ENCODE data around the gene CORIN.
A peak's percentile ranks its signal among the peaks of the same experiment; 100 is the strongest.

CORIN gene

DNA sequence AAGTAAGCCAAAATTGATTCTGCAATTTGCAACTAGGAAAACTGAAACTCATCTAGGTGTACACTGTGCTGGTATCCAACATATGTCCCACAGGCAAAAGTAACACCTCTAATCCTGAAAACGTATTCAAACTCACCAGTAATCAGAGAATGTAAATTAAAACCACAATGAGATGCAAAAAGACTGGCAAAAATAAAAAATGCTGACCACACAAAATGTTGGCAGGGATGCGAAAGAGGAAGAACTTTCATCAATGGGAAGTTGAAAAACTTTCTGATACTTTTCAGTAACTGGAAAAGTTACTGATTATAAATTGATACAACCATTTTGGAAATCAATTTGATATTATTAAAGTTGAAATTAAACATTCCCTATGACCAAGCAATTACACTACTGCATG is 20.1 kb upstream of the CORIN start:
- Histone ChIP-seq H3K9me3 (ENCODE audit: control insufficient read depth, insufficient read depth, low read length) (no peaks in the 10 kb centered on the region), H3K4me3 (ENCODE audit: low read length) (no peak overlapping the region), H3K4me1 (ENCODE audit: control insufficient read depth, insufficient read depth, low read length) (no peaks in the 10 kb centered on the region), H3K36me3 (ENCODE audit: control insufficient read depth, insufficient read depth, low read length) (no peaks in the 10 kb centered on the region), H3K27ac (ENCODE audit: low read length) (no peak overlapping the region), H3K27me3 (ENCODE audit: control insufficient read depth, insufficient read depth, low read length) (no peaks in the 10 kb centered on the region)
- no peak for DNase-seq (ENCODE audit: low read depth, low spot score)
- no CpG with 5 or more reads among the region's 2 CpGs for WGBS (ENCODE audit: insufficient coverage, insufficient read length)

DNA sequence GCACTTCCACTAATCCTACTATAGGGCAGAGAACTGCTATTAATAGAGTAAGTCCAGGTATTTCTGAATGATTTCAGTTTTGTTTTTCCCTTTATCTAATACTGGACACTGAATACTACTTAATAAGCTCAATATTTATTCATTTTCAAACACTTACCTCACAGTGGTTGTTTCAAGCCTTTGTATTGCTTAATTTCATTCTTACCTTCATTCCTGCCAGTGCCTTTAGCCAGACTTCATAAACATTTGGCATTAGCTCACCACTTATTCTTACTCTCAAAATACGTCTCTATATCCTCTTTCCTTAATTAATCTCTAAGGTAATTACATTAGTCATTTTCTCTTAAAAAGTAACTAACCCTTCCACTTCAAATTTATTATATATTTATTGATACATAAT is 18.8 kb upstream of the CORIN start:
- no peak overlapping the region for H3K27ac ChIP-seq (ENCODE audit: low read length)
- H3K27me3 ChIP-seq (ENCODE audit: control insufficient read depth, insufficient read depth, low read length) = no peaks in the 10 kb centered on the region
- no peaks in the 10 kb centered on the region for H3K4me1 ChIP-seq (ENCODE audit: control insufficient read depth, insufficient read depth, low read length)
- H3K4me3 ChIP-seq (ENCODE audit: low read length) = no peak overlapping the region
- H3K9me3 ChIP-seq (ENCODE audit: control insufficient read depth, insufficient read depth, low read length) = no peaks in the 10 kb centered on the region
- 100% methylated on average over 1 of the region's 1 CpG for WGBS (ENCODE audit: insufficient coverage, insufficient read length)
- H3K36me3 ChIP-seq (ENCODE audit: control insufficient read depth, insufficient read depth, low read length) = no peaks in the 10 kb centered on the region
- DNase-seq (ENCODE audit: low read depth, low spot score) = no peak

DNA sequence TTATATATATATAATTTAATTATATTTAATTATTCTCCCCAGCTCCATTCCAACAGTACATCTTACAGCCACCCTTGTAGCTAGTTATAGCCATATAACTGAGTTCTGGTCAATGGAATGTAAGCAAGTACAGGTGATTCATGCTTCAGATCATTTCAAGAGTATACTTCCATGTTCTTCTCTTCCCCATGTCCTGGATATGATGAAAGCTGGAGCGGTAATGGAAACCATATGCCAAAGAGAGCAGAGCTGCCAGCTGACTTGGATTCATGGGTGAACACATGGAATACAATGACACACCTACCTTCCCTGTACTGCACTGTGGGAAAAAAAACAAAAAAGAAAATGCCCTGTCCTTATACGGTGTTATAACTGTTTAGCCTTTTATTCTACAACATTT is 17.5 kb upstream of the CORIN start:
- no peaks in the 10 kb centered on the region for H3K4me1 ChIP-seq (ENCODE audit: control insufficient read depth, insufficient read depth, low read length)
- 100% methylated on average over 1 of the region's 2 CpGs for whole genome bisulfite sequencing (ENCODE audit: insufficient coverage, insufficient read length)
- no peak overlapping the region for H3K27ac ChIP-seq (ENCODE audit: low read length)
- no peak overlapping the region for H3K4me3 ChIP-seq (ENCODE audit: low read length)
- DNase-seq (ENCODE audit: low read depth, low spot score) = no peak
- no peaks in the 10 kb centered on the region for H3K9me3 ChIP-seq (ENCODE audit: control insufficient read depth, insufficient read depth, low read length)
- H3K27me3 ChIP-seq (ENCODE audit: control insufficient read depth, insufficient read depth, low read length) = no peaks in the 10 kb centered on the region
- H3K36me3 ChIP-seq (ENCODE audit: control insufficient read depth, insufficient read depth, low read length) = no peaks in the 10 kb centered on the region

DNA sequence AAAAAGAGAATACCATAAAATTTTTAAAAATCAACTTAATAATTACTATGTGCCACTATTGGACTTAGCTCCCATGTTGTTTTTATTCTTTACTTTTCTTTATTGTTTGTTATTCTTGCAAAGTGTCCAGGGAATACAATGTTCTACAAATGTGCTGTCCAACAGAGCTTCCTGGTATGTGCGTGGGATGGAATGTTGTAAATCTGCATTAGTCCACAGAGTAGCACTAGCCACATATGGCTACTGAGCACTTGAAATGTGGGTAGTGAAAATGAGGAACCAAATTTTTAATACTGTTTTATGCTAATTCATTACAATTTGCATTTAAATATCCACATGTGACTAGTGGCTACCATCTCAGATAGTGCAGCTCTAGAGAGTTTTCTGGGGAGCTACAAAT is 14.3 kb upstream of the CORIN start:
- Histone ChIP-seq H3K9me3 (ENCODE audit: control insufficient read depth, insufficient read depth, low read length) (no peaks in the 10 kb centered on the region), H3K27ac (ENCODE audit: low read length) (no peak overlapping the region), H3K4me1 (ENCODE audit: control insufficient read depth, insufficient read depth, low read length) (no peaks in the 10 kb centered on the region), H3K36me3 (ENCODE audit: control insufficient read depth, insufficient read depth, low read length) (no peaks in the 10 kb centered on the region), H3K27me3 (ENCODE audit: control insufficient read depth, insufficient read depth, low read length) (no peaks in the 10 kb centered on the region), H3K4me3 (ENCODE audit: low read length) (no peak overlapping the region)
- DNase-seq (ENCODE audit: low read depth, low spot score) = no peak
- WGBS (ENCODE audit: insufficient coverage, insufficient read length) = no CpG with 5 or more reads among the region's 1 CpG

DNA sequence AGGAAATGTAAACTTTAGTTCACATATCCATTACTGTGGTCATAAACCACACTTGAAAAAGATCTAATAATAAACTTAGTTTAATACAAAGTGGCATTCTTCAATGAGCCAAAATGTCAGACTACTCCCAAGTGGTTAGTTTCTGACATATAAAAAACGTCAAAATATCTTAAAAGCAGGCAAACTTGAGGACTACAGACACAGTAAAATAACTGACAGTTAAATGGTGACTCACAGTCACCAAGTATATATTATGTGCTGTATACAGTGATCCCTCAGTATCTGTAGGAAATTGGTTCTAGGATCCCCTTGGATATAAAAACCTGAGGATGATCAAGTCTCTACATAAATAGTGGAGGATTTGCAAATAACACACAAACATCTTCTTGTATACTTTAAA is 11.6 kb upstream of the CORIN start:
- no peaks in the 10 kb centered on the region for H3K27me3 ChIP-seq (ENCODE audit: control insufficient read depth, insufficient read depth, low read length)
- no peak for DNase-seq (ENCODE audit: low read depth, low spot score)
- WGBS (ENCODE audit: insufficient coverage, insufficient read length) = no CpG with 5 or more reads among the region's 1 CpG
- H3K4me3 ChIP-seq (ENCODE audit: low read length) = no peak overlapping the region
- H3K27ac ChIP-seq (ENCODE audit: low read length) = no peak overlapping the region
- no peaks in the 10 kb centered on the region for H3K36me3 ChIP-seq (ENCODE audit: control insufficient read depth, insufficient read depth, low read length)
- no peaks in the 10 kb centered on the region for H3K9me3 ChIP-seq (ENCODE audit: control insufficient read depth, insufficient read depth, low read length)
- H3K4me1 ChIP-seq (ENCODE audit: control insufficient read depth, insufficient read depth, low read length) = no peaks in the 10 kb centered on the region

DNA sequence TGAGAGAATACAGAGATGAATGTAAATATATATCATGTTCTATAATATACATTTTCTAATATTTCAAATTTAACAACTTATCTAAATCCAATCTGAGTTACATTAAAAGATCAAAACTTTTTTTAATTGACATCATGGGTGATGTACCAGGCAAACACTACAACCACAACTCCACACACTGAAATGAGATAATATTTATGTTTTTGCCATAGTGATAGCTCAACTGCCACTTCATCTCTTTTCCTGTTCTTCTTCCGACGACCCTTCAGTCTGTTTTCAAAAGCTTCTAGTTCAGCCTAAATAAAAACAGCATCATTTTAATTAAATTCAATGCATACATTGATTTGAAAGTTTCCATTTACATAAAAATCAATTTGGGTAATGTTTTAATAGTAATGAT is 10.2 kb upstream of the CORIN start:
- H3K36me3 ChIP-seq (ENCODE audit: control insufficient read depth, insufficient read depth, low read length) = no peaks in the 10 kb centered on the region

DNA sequence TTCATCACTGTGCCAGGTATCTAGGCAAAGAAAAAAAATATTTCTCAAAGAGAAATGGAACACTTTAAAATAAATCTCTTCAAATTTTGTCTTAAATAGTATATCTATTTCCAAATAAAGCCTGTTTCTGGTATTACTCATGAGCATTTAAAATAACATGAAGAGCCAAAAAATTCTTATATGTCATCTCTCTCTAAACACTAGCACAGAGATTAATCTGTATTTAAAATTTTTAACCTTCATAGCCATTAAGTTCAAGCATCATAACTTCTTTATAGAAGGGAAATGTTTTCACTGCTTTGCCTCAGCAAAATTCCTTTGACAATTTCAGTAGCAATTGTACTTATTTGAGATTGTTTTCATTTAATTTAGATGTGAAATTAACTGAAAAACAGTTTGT is 5.1 kb upstream of the CORIN start:
- Histone ChIP-seq H3K27me3 (ENCODE audit: control insufficient read depth, insufficient read depth, low read length) (no peaks in the 10 kb centered on the region), H3K4me3 (ENCODE audit: low read length) (no peak overlapping the region), H3K27ac (ENCODE audit: low read length) (no peak overlapping the region), H3K36me3 (ENCODE audit: control insufficient read depth, insufficient read depth, low read length) (no peaks in the 10 kb centered on the region; the same call in 1 of the 2 replicates), H3K4me1 (ENCODE audit: control insufficient read depth, insufficient read depth, low read length) (0 out of 2 replicates have a peak, but pooled peaks cover 2% of the 10 kb centered on the region), H3K9me3 (ENCODE audit: control insufficient read depth, insufficient read depth, low read length) (no peaks in the 10 kb centered on the region)
- no peak for DNase-seq (ENCODE audit: low read depth, low spot score)

More for the DNA sequence above, 10.2 kb upstream of the CORIN start:
- Histone ChIP-seq H3K4me1 (ENCODE audit: control insufficient read depth, insufficient read depth, low read length) (no peaks in the 10 kb centered on the region), H3K27ac (ENCODE audit: low read length) (no peak overlapping the region), H3K27me3 (ENCODE audit: control insufficient read depth, insufficient read depth, low read length) (no peaks in the 10 kb centered on the region), H3K4me3 (ENCODE audit: low read length) (no peak overlapping the region), H3K9me3 (ENCODE audit: control insufficient read depth, insufficient read depth, low read length) (no peaks in the 10 kb centered on the region)
- no peak for DNase-seq (ENCODE audit: low read depth, low spot score)
- no CpG with 5 or more reads among the region's 2 CpGs for WGBS (ENCODE audit: insufficient coverage, insufficient read length)

DNA sequence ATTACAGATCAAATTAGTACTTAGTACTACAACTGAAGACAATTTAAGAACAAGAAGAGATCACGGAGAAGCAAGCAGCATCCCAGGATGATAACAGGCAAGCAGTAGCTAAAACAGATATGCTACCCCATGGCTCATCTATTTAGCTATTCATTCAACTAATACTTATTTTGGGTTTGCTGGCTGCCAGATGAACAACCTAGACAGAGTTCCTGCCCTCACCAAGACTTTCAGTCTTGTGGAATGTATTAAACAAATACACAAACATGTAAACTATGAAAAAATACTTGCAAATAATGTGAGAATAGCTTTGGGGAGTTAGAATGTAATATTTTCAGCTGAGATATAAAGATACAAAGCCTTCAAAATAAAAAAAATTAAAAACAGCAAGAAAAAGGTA is 2.4 kb upstream of the CORIN start:
- DNase-seq (ENCODE audit: low read depth, low spot score) = no peak
- H3K4me1 ChIP-seq (ENCODE audit: control insufficient read depth, insufficient read depth, low read length) = 0 out of 2 replicates have a peak, but pooled peaks cover 3% of the 10 kb centered on the region
- H3K4me3 ChIP-seq (ENCODE audit: low read length) = no peak overlapping the region

DNA sequence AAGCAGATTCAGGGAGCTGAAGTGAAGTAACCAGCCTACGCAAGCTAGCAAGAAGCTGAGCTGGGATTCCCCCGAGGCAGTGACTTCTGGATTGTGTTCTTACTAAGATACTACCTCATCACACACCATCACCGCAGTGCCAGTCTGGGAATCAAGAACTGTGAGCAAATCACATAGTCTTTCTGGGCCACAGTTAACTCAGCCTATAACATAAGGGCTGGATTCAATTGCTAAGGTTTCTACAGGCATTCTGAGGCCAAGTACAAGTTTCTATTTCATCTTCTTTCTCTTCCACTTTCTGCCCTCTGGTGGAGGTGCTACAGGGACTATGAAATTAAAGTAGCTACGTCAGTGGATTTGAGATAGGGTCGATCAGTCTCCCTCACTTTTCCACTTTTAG is 1.4 kb upstream of the CORIN start:
- Histone ChIP-seq H3K4me3 (ENCODE audit: low read length) (no peak overlapping the region), H3K27me3 (ENCODE audit: control insufficient read depth, insufficient read depth, low read length) (no peaks in the 10 kb centered on the region), H3K36me3 (ENCODE audit: control insufficient read depth, insufficient read depth, low read length) (no peaks in the 10 kb centered on the region; the same call in 1 of the 2 replicates), H3K27ac (ENCODE audit: low read length) (no peak overlapping the region), H3K4me1 (ENCODE audit: control insufficient read depth, insufficient read depth, low read length) (0 out of 2 replicates have a peak, but pooled peaks cover 3% of the 10 kb centered on the region), H3K9me3 (ENCODE audit: control insufficient read depth, insufficient read depth, low read length) (no peaks in the 10 kb centered on the region)
- no peak for DNase-seq (ENCODE audit: low read depth, low spot score)
- WGBS (ENCODE audit: insufficient coverage, insufficient read length) = no CpG with 5 or more reads among the region's 5 CpGs

More for the DNA sequence above, 2.4 kb upstream of the CORIN start:
- H3K36me3 ChIP-seq (ENCODE audit: control insufficient read depth, insufficient read depth, low read length) = no peaks in the 10 kb centered on the region; the same call in 1 of the 2 replicates
- no peaks in the 10 kb centered on the region for H3K27me3 ChIP-seq (ENCODE audit: control insufficient read depth, insufficient read depth, low read length)
- no peak overlapping the region for H3K27ac ChIP-seq (ENCODE audit: low read length)
- no CpG with 5 or more reads among the region's 1 CpG for whole genome bisulfite sequencing (ENCODE audit: insufficient coverage, insufficient read length)
- H3K9me3 ChIP-seq (ENCODE audit: control insufficient read depth, insufficient read depth, low read length) = no peaks in the 10 kb centered on the region

DNA sequence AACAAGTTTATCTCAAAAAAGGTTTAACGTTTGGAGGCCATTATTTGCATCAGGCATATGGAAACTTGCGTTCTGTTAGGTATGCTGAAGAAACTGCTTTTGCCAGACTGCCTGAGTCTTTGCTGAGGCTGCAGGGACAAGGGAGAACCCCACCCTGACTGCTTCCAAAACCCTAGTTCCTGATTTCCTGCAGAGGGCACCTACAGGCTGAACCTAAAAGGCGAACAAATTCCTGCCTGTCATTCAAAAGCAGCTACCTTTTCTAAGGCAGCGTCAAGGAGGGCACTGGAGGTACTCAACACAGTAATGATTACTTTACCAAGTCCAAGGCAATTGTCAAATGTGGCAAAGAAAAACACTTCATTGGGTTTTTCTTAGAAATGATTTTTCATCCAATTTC is 578 bp upstream of the CORIN start:
- Histone ChIP-seq H3K27ac (ENCODE audit: low read length) (no peak overlapping the region), H3K4me3 (ENCODE audit: low read length) (no peak overlapping the region), H3K9me3 (ENCODE audit: control insufficient read depth, insufficient read depth, low read length) (no peaks in the 10 kb centered on the region), H3K27me3 (ENCODE audit: control insufficient read depth, insufficient read depth, low read length) (no peaks in the 10 kb centered on the region), H3K4me1 (ENCODE audit: control insufficient read depth, insufficient read depth, low read length) (0 out of 2 replicates have a peak, but pooled peaks cover 3% of the 10 kb centered on the region), H3K36me3 (ENCODE audit: control insufficient read depth, insufficient read depth, low read length) (no peaks in the 10 kb centered on the region; the same call in 1 of the 2 replicates)
- no peak for DNase-seq (ENCODE audit: low read depth, low spot score)
- no CpG with 5 or more reads among the region's 4 CpGs for WGBS (ENCODE audit: insufficient coverage, insufficient read length)

DNA sequence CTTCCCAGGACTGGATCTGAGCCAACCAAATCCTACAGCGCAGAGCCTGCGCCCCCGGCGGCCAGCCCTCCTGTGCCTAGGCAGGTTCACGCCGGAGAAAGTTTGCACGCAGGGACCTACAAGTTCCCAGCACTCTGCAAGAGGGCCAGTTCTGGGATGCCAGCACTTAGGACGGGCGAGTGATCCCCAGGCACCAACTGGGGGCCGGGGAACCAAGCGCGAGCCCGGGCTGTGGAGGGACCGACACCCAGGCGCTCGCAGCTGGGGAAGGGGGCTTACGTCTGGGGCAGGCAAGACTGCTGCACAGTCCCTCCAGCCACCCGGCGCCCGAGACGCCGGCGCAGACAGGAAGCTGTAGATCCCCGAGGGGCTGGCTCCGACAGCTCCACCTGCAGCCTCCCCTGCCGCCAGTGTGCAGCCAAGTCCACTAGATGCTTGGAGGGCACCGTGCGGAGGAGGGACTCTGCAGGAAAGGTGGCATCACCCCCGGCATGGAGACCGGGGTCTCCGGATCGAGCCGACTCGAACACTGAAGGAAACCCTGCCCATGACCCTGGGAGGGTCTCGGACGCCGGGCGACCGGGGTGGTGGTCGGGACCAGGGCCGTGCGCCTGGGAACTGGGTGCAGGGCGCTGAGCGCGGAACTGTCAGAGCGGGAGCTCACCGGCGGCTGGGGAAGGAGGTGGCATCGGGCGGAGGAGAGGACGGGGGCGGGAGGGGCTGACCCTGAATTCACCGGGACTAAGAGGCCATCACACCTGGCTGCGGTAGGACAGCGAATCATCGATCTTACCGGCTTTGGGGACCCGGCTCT is 566 bp downstream of the CORIN start:
- no peaks in the 10 kb centered on the region; the same call in 1 of the 2 replicates for H3K36me3 ChIP-seq (ENCODE audit: control insufficient read depth, insufficient read depth, low read length)
- no peaks in the 10 kb centered on the region for H3K9me3 ChIP-seq (ENCODE audit: control insufficient read depth, insufficient read depth, low read length)
- DNase-seq (ENCODE audit: low read depth, low spot score) = no peak
- H3K4me1 ChIP-seq (ENCODE audit: control insufficient read depth, insufficient read depth, low read length) = 0 out of 2 replicates have a peak, but pooled peaks cover 3% of the 10 kb centered on the region
- no peaks in the 10 kb centered on the region for H3K27me3 ChIP-seq (ENCODE audit: control insufficient read depth, insufficient read depth, low read length)
- no peak overlapping the region for H3K27ac ChIP-seq (ENCODE audit: low read length)
- WGBS (ENCODE audit: insufficient coverage, insufficient read length) = no CpG with 5 or more reads among the region's 58 CpGs
- H3K4me3 ChIP-seq (ENCODE audit: low read length) = peak overlapping the region; percentile 56

All from iPS DF 6.9 (cell line).